IPS DF 4.7 (cell line): ENCODE data around the gene GRM5.
"Not testable (repeated sequence)": the region's sequence is repeated elsewhere in the genome, so short reads cannot be mapped to it uniquely, and the experiment has no call there.

Experiments
- DNase-seq: peaks from one replicate; pipeline ENCODE4 v3.0.0-alpha.2; 2013; ENCODE audit warnings: low spot score; ENCODE audit errors: extremely low read depth

The GRM5 gene

GRCh38 chr11:88838139-88838538 lies 227.6 kb downstream of the GRM5 start:
- not testable (repeated sequence) for DNase-seq

DNA sequence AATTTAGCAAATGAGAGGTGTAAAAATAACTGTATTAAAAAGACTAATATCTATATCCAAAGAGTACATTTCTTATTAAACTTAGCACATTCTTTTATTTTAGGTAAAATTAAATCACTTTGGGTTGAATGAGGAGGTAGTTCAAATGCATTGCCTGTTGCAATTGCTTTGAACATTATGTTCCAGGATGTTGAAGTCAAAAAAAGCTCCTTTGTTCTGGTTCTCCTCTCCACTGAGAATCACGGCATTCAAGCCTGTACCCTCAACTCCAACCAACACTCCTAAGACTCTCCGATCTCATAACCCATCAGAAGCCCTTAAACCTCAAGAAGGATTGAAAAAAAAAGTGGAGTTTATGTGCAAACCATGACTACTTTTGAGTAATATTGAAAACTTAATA lies 230.1 kb downstream of the GRM5 start:
- not testable (repeated sequence) for DNase-seq

- no peak for DNase-seq
Measured at GRCh38 chr11:88831303-88831890, 234.4 kb downstream of the GRM5 start.

GRCh38 chr11:88827018-88827676 lies 238.6 kb downstream of the GRM5 start:
- DNase-seq, result no peak

DNA sequence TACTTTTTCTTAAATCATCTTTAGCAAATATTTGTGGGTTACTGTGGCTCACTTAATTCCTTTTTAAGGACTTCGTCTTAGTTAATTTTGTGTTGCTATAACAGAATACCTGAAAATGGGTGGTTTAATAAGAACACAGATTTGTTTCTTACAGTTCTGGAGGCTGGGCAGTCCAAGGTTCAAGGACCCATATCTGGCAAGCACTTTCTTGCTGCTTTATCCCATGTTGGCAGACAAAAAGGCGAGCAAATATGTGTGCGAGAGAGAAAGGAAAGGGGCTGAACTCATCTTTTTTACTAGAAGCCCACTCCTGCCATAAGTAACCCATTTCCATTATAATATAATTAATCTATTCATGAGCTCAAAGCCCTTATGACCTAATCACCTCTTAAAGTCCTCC lies 246.2 kb downstream of the GRM5 start:
- DNase-seq, result no peak

DNA sequence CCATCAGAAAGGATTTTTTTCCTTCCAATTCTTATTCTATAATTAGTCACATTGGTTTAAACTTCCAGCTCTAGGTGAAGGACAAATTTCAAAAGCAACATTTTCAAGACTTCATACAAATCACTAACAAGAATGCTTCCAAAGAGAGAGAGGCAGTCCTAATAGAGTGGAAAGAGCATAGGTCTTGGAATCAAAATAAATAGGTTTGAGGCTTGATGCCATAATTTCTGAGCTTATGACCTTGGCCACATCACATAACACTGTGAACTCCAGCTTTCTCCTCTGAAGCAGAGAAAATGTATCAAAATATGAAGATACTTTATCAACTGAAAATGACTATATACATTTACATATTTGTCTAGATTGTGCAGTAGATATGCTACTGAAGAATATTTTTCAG lies 246.8 kb downstream of the GRM5 start:
- no peak for DNase-seq

GRCh38 chr11:88815505-88815904 lies 250.3 kb downstream of the GRM5 start:
- no peak for DNase-seq

DNA sequence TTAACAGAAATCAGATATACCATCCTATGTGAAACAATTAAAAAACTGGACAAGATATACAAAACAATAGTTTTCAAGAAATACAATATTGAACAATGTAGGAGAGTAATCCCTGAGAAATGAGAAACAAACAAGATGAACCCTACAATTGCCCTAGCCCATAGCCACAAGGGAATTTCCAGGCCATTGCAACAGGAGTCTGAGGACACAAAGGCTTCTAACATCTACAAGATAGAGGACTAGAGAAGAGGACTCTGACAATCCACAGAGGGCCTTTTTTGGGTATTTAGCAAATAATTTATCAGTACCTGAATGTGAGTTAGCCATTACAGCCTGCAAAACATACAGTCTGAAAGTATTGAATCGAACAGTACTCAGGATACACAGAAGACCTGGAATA lies 251.7 kb downstream of the GRM5 start:
- DNase-seq, result no peak

GRCh38 chr11:88813233-88813915 lies 252.4 kb downstream of the GRM5 start:
- no peak for DNase-seq

DNA sequence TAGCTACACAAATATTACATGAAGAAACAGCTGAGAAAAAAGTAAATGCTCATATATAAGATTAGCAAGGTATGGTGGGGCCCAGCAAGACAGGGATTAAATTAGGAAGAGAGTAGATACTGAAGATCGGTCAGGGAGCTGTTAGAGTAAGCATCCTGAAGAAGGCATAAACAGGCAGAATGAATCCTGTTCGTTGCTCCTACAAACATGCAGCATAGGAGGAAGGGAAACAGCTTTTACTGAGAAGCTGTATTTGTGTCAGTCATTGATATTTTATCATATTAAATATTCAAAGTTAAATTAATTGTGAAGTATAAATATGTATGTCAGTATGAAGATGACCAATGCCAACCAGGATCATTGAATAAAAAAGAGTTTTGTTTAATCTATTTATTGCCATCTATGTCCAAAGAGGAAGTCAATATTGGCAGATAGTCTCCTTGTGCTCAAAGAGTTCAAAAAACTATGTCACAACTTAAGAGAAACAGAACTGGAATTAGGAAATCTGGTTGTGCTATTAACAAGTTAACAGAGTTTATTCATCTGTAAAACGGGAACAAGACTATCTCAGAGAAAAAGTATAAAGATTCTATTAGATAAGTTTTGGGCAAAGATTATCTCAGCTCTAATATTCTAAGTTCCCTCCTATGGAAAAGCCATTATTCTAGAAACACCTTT lies 255.2 kb downstream of the GRM5 start:
- no peak for DNase-seq

DNA sequence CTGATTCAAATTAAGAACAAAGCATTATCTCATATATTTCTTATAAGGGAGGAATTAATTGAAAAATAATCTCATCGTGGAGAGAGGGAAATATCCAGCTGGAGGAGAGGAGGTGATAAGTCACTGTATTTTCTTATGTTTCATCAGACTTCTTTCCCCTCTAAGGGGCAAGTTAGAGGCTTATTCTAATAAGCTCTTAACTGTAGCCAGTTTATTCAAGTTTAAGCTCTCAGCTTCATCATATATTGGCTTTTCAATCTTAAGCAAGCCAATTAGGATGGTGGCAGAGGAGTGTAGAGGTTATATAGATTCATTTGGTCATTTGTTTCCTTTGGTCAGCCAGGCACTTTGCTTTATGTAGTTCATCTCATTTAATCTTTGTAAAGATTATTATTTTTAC lies 256.7 kb downstream of the GRM5 start:
- no peak for DNase-seq

- DNase-seq, result no peak
Measured at GRCh38 chr11:88807349-88807748, 258.4 kb downstream of the GRM5 start.

DNA sequence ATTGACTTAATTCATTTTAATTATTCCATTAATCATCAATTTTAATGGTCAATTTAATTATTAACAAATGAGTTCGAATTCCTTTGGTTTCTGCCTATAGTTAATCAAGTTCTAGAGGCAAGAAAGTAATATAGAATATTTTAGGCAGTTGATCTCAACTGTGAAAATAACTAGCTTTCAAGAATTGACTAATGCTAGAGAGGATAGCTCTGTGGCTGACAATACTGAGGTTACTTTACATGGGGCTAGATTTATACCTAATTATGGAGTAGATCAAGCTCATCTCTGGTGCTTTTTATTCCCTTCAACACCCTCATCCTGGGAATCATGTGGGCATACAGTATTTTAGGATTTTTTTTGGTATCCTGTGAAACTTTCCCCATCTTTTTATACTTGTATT lies 259.4 kb downstream of the GRM5 start:
- no peak for DNase-seq

DNA sequence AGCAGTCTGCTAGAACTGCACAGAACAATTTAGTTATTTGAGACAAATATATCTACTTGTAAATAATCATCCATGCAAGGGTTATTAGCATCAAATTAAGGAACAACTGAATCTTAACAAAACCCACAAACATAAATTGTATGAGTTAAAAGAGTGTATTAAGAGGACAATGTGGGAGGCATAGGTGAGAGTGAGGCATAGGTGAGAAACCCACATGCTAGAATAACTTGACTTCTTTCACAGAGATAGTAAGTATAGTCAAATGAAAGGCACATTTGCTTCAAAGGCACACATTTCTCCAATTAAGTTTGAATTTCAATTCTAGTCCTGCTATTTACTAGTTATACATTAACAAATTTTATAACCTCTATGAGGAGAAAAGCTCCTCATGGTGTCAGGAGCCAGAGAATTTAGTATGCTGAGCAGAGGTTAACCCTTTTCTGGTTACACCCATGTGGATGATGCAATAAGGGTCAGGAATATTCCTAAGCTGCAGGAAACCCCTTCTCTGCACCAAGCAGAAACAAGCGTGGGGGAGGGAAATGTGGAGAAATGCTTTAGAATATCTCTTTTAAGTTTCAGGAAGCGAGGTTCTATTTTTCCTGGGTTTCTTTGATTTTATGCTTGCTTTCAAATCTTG lies 264.2 kb downstream of the GRM5 start:
- no peak for DNase-seq

DNA sequence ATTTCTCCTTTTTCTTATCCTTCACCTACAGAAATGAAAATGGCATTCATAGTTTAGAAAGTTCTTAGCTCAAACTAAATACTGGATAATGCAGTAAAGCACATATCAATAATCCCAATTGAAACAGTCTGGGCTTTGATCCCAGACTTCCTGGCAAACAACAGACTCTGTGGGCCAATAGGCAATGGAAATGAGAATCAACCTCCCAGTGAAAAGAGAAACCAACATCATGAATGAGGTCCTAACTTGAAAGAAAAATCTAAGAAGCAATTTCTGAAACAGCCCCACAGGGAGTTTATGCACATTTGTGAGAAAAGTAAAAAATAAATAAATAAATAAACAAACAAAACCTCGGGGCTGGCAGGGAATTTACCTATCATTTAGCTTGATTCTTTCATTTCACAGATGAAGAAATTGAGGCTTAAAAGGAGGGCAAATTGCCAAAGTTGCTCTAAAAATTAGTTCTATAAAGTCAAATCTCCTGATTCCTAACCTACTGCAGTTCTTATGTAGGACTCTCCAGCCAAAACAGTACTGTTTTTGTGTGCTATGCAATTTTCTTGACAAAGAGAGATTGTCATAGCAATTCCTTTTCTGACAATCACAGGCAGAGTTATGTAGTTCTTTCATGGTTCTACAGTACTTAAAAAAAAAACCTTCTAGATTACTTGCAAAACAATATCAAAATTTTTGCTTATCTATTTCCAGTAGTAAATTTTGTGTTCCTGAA lies 265.8 kb downstream of the GRM5 start:
- no peak for DNase-seq

DNA sequence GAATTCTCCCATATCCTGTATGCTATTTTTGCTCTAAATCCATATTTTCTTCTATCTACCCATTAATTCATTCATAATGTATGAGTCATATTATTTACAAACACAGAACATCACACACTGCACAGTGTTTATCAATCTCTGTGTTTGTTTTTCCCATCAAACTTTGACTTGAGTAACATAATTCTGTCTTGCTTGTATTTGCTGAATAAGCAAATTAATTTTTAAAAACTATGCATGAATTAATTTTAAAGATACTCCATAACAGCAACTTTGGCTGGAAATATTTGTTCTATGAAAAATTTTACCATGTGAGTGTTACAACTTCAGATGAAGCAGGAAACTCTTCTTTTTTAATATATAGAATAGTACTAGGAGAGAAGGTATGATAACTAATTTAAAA lies 275.6 kb downstream of the GRM5 start:
- DNase-seq, result no peak

GRCh38 chr11:88779577-88779976 lies 286.2 kb downstream of the GRM5 start:
- DNase-seq, result no peak

DNA sequence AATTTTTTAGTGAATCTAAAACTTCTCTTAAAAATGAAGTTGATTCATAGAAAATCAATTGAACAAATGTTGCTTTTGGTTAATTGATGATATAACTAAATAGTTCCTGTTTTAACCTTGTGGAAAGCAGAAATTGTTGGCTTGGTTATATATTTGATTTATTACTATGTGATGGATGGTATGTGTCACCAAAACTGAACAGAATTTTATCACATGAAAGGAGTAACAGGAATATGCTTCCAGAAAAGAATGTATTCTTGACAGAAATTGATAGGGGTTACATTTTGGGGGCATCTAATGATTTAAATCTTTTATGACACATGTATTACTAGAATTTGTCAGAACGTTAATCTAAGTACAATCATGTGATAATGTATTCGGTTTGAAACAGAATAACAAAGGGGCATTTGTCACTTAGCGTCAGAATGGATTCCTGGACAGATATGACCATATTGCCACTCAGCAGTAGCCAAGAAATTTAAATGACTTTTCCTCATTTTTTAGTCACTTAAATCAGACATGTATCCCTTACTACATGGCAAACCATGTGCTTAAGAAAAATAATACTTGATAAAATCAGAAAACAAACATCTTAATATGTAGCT lies 295.2 kb downstream of the GRM5 start:
- DNase-seq, result no peak

DNA sequence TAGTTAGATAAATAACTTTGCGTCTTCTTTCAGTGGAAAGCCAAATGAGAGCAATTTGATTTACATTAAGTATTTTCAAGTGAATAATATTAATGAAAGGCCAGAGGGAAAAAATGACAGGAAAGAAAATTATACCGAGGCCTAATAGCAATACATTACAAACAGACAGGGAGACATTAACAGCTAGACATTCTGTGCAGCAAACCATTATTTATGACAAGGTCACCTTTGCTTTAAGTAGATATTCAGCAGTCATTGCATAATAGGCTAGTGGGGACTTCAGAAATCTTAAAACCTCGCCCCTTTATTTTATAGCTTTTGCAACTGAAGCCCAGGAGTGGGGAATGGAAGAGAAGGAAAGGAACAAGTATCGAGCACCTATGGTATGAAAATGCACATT lies 321.6 kb downstream of the GRM5 start:
- DNase-seq, result no peak

GRCh38 chr11:88739524-88739923 lies 326.3 kb downstream of the GRM5 start:
- no peak for DNase-seq

DNA sequence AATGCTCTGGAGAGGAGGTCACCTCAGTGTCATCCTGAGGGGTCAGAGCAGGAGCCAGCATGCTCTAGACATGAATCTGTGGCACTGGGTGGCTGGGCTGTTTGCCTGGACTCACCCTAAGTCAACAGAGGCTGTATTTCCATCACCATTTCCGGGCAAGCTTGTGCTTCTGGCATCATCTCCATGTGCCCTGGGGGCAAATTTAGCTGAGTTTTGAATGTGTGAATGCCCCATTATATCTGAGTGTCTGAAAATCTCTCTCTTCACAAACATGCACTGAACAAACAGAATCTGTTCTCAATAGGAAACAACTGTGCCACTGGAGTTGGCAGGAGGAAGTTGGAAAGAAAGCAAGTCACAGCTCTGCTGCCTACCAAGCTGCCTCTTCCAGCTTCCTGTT lies 356.2 kb downstream of the GRM5 start:
- no peak for DNase-seq
